NCI-H128 (cell line): ENCODE results near the gene SV2B.

ENCODE experiments used
- DNase-seq: peaks from one replicate; lab custom pipeline; 2025; ENCODE audit not compliant: unreplicated experiment; lab: John Stamatoyannopoulos, UW

Gene SV2B

DNA sequence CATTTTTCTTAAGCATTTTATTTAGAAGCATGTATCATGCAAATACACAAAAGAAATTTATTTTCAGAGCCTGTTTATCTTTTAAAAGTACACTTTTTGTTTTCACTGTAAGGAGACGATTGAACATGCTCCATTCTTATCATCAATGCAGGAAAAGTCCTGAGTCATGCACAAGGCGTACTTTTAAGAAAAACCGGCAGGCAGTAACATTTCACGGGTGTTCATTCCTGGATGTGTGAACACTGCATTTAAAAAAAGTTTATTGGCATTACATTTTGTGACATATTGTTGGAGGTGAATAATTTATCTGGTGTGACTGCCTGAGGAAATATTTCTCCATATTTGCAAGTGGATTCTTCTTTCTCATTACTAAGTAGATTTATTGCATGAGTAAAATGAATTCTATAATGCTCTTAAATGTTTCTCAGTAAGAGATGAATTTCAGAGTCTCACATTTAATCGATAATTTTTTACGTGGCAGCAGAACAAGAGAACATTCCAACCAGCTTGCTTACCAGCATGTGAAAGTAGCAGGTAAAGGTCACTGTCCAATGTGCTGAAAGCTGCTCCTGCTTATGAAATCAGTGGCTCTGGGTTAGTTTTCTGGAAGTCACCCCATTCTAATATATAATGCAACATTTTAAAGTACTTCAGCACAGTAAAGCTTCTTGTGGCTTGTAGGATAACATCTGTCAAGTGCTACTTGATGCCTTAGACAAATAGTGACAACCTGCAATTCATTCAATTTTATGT lies 87.0 kb downstream of the SV2B start:
- no peak for DNase-seq

DNA sequence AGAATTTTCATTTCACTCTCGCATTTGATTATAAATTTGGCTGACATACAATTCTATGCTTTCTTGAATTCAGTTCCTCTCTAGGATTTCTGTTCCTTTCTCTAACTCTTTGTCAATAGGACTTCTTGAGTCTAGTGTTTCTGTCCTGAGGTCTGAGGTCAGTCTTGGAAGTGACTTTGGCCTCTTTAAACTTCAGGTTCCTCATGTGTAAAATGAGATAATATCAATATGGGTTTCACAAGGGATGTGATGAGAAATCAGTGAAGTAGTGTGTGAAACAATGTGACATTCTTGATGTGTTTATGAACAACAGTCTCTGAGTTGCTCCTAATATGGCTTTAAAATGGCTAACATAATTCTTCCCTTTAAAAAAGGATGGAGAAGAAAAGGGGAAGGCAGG lies 92.2 kb downstream of the SV2B start:
- no peak for DNase-seq

DNA sequence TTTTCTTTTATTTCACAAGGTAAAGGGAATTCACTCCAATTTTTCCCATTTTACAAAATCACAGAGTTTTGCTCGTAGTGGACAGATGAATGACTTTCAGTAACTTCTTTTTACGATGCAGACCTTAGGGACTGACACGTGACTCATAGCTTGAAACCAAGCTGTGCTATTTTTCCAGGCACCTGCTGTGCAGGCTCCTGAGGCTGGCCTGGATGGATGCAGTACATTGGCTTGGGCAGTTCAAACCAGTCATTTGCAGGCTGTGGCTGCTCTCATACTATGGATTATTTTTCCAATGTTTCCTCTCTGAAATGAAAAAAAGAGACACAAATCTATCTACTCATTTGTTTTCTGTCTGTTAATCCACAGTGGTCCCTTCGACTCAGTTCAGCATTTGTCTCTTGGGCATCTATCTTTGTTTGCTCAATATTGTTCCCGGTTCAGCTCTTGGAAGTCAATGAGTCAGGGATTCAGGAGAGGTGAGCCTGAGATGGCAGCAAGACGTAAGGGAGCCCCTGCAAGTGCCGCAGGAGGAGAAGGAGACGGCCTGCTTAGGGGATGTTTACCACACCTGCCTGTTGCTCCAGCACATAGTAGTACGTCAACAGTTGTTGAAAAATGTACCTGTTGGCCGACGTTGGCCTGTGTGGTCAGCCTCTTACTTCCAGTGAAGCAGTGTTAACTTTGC lies 92.8 kb downstream of the SV2B start:
- no peak for DNase-seq

DNA sequence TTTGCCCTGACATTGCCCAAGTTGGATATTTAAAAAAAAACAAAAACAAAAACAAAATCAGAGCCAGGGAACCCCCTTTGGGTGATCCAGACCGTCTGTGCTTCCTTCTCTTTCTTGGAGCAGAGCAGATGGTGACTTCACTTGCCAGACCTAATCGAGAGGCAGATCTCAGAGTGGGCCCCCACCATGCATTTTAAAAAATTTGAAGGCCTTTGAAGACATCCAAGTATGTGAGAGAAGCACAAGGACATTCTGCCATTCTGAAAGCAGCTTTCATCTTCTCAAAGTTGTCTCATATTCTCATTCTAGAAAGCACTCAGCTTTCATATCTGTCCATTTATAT lies 93.3 kb downstream of the SV2B start:
- no peak for DNase-seq

DNA sequence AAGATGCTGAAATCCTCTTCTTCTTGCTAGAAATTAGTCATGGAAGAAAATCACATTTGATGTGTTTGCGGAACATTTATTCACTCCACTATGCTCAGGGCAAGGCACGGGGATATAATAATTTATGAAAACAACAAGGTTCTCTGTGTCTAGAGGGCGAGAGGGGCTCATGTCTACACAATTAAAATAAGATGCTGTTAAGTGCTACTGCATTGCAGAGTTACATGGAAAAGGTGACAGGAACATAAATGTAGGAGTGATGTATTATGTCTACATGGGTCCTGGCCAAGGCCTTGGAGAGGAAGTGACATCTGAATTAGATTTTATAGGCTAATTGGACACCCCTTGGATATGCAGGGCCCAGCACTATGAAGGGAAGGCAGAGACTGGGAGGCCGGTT lies 96.1 kb downstream of the SV2B start:
- DNase-seq = no peak

DNA sequence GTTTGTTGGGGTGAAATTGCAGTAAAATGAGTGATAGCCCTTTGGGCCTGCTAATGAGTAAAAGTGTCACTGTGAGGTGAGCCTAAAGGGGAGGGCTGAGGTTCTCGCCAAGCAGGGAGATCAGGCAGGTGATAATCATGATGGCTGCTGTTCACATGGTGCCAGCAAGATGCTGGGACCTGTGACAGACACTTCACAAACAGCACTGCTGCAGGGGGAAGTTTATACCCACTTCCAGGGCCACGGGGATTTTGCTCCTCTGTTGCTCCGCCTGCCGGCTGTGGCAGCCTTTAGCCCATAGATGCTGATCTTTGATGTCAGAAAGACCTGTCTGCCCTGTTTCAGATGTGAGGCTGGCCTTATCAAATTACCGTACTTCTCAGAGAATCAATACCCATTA lies 96.7 kb downstream of the SV2B start:
- DNase-seq = no peak

DNA sequence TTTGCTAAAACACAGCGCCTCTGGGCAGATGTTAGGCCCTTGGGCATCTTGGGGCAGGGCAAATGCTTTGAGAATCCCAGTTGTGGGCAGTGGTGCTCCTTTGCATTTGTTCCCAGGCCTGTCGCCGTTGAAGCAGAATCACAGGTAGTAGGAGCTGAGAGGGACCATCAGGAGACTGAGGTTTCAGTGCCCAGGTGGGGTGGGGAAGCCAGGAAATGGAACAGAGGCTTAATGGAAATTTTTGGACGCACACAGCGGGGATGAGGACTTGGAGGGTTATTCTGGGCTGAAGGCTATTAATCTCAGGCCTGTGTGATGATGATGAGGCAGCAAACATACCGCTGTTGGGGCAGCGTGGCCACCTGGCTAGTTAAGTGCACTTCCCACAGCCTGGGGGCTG lies 99.5 kb downstream of the SV2B start:
- DNase-seq = no peak

DNA sequence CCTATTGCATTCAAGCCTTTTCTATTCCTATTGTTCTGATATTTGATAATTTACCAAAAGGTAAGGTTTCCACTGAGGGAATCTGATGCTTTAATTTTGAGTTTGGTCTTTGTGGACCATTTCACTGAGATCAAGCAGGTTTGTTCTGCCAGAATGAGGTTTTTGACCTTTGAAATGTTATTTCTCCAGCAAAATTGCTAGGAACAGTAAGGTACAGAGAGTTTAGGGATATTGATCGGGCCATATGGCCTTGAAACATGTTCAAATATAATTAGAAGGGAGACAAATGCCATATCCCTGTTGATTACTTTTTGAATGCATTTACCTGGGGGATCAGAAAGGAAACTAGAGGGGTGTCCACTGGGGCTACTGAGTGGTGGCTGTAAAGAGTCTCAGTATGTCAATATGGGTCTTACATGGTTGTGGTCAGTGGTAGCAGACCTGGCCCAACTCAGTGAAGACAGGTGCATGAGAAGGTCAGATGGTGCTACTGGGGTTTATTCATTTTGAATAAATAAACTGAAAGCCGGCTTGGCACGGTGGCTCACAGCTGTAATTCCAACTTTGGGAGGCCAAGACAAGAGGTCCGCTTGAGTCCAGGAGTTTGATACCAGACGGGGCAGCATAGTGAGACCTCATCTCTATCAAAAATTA lies 100.2 kb downstream of the SV2B start:
- no peak for DNase-seq

DNA sequence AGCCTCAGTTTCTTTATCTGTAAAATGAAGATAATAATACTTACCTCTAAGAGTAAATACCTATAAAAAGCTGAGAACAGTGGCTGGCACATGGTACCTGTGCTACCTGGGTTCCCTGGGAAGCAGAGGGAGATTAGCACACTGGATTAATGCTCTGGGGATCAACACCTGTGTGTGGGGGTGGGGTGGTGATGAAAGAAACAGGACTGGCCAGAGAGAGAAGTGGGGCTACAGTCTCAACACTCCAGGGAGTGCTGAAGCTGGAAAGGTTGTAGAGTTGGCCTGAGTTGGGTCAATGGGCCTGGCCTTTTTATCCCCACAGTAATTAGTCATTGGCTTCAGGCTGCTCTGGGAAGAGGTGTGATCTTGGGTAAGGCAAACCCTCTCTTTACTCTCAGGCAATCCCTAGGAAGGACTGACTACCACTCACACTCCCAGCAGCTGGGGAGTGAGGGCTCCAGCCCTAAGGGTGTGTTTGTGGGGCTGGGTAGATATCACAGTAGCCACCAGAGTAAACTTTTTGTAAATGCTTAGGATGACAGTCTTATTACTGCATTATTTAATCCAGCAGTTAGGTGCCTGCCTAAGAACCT lies 102.5 kb downstream of the SV2B start:
- no peak for DNase-seq

DNA sequence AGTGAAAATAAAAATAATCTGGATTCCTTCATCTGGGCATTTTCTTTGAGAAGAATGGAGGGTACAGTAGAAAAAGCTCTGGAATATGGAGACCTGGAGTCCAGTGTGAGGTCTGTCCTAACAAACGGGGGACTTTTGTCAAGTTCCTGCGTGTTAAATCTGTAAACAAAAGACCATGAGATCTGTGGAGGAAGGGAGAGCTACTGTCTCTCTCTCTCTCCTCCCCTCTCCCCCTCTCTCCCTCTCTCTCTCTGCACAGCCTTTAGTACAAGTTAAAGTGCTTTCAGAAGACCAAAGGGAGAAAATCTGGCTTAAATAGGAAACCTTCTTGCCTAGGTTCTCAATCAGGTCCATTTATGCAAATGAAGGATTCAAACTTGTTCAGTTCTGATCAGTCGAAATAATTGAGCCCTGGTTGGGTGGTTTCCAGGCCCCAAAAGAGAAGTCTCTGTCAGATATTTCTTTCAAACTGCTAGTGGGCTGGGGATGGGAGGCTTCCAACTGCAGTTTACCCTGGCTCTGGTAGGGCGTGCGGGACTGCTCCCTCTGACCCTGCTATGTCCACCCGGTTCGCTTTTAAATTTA lies 103.7 kb downstream of the SV2B start:
- DNase-seq = no peak

DNA sequence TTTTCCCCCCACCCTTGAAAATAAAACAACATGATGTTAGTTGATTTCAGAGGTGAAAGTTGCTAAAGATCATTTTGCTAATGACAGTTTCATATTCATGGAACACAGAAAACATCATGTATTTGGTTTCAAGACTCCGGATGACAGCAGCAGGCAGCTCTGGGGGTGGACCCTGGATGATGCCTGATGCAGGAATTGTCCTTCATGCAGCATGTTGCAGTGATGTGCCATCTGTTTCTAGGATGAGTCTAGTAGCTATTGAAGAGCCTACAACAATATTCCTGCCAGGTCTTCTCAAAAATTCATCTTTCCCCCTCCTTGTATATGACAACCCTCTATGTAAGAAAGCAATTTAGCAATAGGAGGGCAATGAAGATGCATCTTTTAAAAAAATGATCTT lies 108.3 kb downstream of the SV2B start:
- no peak for DNase-seq

DNA sequence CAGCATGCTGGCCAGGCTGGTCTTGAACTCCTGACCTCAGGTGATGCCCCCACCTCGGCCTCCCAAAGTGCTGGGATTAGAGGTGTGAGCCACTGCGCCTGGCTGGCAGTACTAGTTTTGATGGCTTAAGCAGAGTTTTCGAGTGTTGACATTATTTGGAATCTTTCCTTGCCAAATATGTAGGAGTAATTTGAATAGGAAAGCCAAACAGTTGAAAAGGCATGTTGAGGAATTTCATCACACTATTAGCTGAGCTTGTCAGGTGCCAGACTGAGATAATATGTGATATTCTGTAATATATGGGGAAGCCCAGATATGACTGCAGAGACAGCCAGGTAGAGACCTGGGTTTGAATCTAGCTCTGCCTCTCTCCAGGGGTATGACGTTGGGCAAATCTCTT lies 109.3 kb downstream of the SV2B start:
- no peak for DNase-seq

DNA sequence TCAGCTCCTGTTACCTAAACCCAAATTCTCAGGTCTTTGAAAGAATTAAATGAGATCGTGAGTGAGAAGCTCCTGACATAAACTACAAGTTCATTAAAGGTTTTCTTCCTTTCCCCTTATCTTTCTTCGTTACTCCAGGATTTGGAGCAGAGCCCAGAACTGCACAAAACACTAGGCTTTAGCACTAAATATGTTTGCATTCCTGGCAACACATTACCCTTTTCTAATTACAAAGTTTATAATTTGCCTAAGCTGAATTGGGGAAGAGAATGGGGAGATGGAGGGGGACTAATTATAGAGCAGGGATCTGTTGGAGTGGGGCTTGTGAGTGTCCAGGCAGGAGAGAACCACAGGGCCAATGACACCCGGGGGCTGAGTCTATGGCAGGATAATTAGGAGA lies 109.7 kb downstream of the SV2B start:
- no peak for DNase-seq

DNA sequence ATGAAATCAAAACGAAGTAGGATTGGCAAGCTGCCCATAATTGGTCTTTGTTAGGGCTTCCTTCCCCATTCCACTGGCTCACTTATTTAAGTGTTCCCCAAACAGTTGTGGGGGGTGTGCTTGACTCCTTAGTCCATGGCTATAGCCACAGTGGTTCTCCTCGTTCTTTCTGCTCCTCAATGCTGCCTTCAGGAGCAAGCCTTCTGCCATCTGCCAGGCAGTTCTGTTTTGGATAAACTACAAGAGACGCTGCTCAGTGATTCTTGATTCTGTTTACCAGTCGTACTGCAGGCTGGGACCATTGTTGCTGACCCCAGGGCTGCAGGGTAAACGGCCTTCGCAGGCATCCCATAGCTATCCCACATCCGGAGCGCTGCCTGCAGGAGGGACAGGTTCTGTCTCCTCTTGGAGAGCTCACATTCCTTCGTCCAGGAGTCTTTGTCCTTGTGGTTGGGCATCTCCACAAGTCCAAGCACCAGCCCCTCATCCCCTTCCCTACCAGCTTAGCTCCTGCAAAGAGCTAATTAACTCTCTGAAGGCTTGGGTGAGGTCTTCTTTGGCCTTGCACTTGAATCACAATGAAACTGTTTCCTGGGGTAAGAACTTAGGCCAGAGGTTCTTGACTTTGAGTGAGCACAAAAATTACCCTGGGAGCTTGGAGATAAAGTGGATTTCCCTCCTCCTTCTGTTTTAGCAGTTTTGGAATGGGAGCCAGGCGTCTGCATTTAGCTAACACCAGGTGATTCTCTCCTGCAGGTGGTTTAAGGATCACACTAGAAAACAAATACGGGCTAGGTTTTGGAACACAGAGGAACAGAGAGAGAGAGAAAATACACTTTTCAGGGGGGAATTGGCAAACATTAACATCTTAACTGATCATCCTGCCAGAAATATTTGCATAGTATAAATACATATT lies 114.9 kb downstream of the SV2B start:
- no peak for DNase-seq

DNA sequence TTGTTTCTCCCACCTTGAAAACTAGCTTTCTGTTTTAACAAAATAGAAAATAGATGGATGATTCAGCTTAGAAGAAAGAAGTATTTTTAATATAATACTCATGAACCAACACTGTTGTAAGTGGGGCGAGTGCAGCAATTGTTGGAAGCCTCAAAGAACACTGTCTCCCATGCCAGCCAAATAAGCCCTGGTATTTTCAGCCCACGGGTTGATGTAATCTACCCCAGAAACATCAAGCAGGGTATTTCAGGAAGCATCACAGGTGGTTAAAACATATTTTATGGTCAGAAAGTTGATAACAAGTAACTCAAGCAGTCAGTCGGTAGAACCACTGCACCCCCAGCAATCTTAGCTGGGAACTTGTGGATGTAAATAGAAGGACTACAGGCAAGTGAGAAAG lies 115.9 kb downstream of the SV2B start:
- DNase-seq = no peak

DNA sequence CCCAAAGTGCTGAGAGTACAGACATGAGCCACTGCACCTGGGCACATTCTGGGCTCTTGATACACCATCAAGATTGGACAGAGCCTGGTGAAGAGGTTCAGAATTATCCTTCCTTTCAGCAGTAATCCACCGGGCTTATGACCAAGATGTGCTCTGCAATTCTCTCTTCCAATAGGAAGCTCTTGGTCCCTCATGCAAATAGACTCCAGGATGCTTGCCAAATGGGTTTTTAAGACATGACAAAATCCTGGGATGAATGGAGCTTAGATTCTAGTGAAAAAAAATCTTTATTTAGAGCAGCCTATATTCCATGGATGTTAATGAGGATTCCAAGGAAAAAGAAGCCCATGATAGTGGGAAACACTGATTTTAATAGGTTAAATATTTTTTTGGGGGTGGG lies 119.1 kb downstream of the SV2B start:
- DNase-seq = no peak

DNA sequence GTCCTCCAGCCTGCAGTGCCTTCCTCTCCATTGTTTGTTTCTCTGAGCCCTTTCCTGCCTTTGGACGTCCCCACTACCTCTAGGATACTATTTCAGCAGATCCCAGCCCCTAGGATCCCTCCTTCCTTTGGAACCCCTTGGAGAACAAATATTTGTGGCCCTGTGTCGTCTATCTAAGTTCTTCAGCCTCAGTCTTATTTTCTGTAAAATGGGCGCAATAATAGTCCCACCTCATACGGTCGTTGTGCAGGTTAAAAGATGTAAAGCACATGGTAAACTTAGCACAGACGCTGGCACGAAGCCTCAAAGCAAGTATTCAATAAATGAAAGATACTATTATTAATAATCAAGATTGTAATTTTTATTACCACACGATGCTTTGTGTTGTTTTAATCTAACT lies 122.0 kb downstream of the SV2B start:
- DNase-seq = no peak

DNA sequence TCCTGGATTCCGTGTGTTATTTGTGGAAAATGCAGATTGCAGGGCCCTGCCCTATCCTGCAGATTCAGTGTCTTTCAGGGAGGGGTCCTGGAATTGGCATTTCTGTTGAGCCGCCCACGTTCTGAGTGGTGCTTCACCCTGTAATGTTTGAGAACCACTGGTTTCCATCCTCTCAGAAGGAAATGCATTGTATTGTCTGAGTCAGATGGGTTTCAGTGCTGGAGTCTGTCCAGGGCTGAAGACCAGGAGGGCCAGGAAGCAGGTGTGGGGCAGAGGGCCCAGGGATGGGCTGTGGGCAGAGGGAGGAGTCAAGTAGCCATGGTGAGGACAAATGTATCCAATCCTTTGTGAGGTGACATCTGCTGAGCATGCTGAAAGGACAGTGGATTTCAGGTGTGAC lies 123.8 kb downstream of the SV2B start:
- no peak for DNase-seq

DNA sequence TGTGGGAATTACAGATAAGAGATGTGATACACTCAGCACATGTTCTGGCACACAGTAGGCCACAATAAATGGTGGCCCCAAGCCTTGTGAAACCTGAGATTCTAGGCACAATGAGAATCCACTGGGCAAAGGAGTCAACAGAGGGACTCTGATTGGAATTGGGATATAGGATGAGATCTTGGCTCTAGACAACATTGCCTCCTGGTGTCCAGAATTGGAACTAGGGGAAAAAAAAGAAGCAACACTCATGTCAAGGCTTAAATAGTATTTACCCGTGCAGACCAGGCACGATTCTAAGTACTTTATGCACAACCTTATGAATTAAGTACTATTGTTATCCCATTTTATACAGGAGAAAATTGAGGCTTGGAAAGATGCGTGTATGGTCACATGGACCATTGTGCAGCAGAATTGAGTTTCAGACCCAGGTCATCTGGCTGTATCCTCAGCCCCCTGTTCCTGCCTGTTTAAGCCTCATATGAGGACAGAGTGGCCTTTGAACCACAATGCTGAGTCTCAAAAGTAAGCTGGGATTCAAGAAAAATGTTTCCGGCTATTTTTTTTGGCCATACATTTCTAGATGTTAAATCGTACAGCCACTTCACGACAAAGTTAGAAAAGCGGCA lies 124.8 kb downstream of the SV2B start:
- no peak for DNase-seq

DNA sequence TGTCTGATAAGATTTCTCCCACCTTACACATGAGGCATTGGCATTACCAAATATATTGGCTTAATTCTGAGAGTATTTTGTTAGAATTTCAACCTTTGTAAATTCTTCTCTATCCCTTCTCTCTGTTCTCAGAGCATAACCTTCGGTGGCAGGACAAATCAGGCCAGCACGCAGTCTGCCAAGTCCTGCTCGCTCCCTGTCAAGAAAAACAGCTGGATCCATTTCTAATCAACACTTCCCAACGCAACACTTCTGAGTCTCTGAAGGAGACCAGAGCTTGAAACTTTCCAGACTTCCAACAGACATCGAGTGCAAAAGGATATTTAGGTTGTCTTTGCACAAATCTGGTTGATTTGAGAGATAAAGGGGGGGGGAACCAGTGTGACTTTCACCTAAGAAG lies 125.7 kb downstream of the SV2B start:
- no peak for DNase-seq
